Smooth muscle cell (in vitro differentiated cells): ENCODE data around the gene RAB3C. TPM values are rescaled to one million over a fixed set of nuclear protein-coding genes. Genes with fewer than 3 reads are reported as not detected.

Source experiments
- DNase-seq: peaks from one replicate; lab custom pipeline; 2025; ENCODE audit not compliant: unreplicated experiment; lab: John Stamatoyannopoulos, UW
- H2AFZ ChIP-seq: fragments of 200-600 bp; sonication (generic); 2 replicates; pipeline ENCODE4 v1.6.0; 2016; ENCODE audit warnings: antibody characterized with exemption, low read depth, mild to moderate bottlenecking
- H3F3A ChIP-seq: fragments of 200-600 bp; sonication (generic); 2 replicates; pipeline ENCODE4 v1.6.0; 2017; ENCODE audit warnings: antibody characterized with exemption, low read depth
- H3K27ac ChIP-seq: fragments of 200-600 bp; sonication (generic); 2 replicates; pipeline ENCODE4 v1.5.1; 2016; ENCODE audit warnings: low read depth, mild to moderate bottlenecking
- H3K27me3 ChIP-seq: fragments of 200-600 bp; sonication (generic); 2 replicates; pipeline ENCODE4 v1.6.1; 2016; ENCODE audit warnings: low read depth, mild to moderate bottlenecking
- H3K36me3 ChIP-seq: fragments of 200-600 bp; sonication (generic); 2 replicates; pipeline ENCODE4 v1.5.1; 2016; ENCODE audit warnings: low read depth
- H3K4me1 ChIP-seq: fragments of 200-600 bp; sonication (generic); 2 replicates; pipeline ENCODE4 v1.5.1; 2016; ENCODE audit warnings: low read depth
- H3K4me2 ChIP-seq: fragments of 200-600 bp; sonication (generic); 2 replicates; pipeline ENCODE4 v1.6.0; 2016; ENCODE audit warnings: mild to moderate bottlenecking
- H3K4me3 ChIP-seq: fragments of 200-600 bp; sonication (generic); 2 replicates; pipeline ENCODE4 v1.5.1; 2016; ENCODE audit warnings: mild to moderate bottlenecking
- H3K79me2 ChIP-seq: fragments of 200-600 bp; sonication (generic); 2 replicates; pipeline ENCODE4 v1.6.0; 2016; ENCODE audit warnings: low read depth, mild to moderate bottlenecking
- H3K9ac ChIP-seq: fragments of 200-600 bp; sonication (generic); 2 replicates; pipeline ENCODE4 v1.6.0; 2016; ENCODE audit warnings: low read depth
- H3K9me3 ChIP-seq: fragments of 200-600 bp; sonication (generic); replicated peaks from 2 replicates; pipeline ENCODE4 v1.5.1; 2016; ENCODE audit warnings: low read depth
- H4K20me1 ChIP-seq: fragments of 200-600 bp; sonication (generic); 2 replicates; pipeline ENCODE4 v1.6.0; 2016; ENCODE audit warnings: low read depth
- CTCF ChIP-seq: fragments of 200-600 bp; sonication (generic); IDR thresholded peaks from 2 replicates; pipeline ENCODE4 v1.5.1; 2017; ENCODE audit warnings: borderline replicate concordance, mild to moderate bottlenecking, antibody characterized with exemption; ENCODE audit not compliant: insufficient read depth, poor library complexity, severe bottlenecking
- WGBS: methylation state at CpG from one replicate; pipeline ENCODE4 v1.1.7; 2016; ENCODE audit warnings: low lambda C conversion rate; 5-methylcytosine and 5-hydroxymethylcytosine counted together
- polyA plus RNA-seq: library from polyadenylated mRNA; unstranded; fragments of >200 nt; fragmentation: Nextera tagmentation; extraction: Ambion mirVana; gene quantifications from 2 replicates; pipeline ENCODE4 v1.2.1, GENCODE V29; 2016
- total RNA-seq: library from RNA; depleted of rRNA; stranded (reverse); fragments of >200 nt; gene quantifications from 2 replicates; pipeline ENCODE4 v1.2.3, GENCODE V29; 2014

Gene RAB3C
- total and polyA plus RNA-seq, 2 experiments from 2014 or later = 0.10 to 1.1 TPM

GRCh38 chr5:58752104-58752503 lies 169.2 kb downstream of the RAB3C start:
- TF ChIP-seq CTCF = no peak
- Histone ChIP-seq H2AFZ (no peak overlapping the region), H3K9me3 (no peaks in the 10 kb centered on the region), H3K4me1 (no peaks in the 10 kb centered on the region), H3K9ac (no peak overlapping the region), H3K36me3 (no peaks in the 10 kb centered on the region), H4K20me1 (no peaks in the 10 kb centered on the region), H3K4me3 (no peak overlapping the region), H3K79me2 (no peaks in the 10 kb centered on the region), H3F3A (no peaks in the 10 kb centered on the region), H3K27me3 (no peaks in the 10 kb centered on the region), H3K4me2 (no peak overlapping the region), H3K27ac (no peak overlapping the region)
- DNase-seq = no peak
- 97% methylated on average over 1 of the region's 1 CpG for WGBS

GRCh38 chr5:58753446-58753845 lies 170.6 kb downstream of the RAB3C start:
- no peaks in the 10 kb centered on the region for H3K4me1 ChIP-seq
- H3K27me3 ChIP-seq = no peaks in the 10 kb centered on the region
- H3K4me2 ChIP-seq = no peak overlapping the region
- H3K27ac ChIP-seq = no peak overlapping the region
- H3K79me2 ChIP-seq = no peaks in the 10 kb centered on the region
- no peak overlapping the region for H2AFZ ChIP-seq
- no peaks in the 10 kb centered on the region for H3F3A ChIP-seq
- H3K4me3 ChIP-seq = no peak overlapping the region
- H3K9me3 ChIP-seq = no peaks in the 10 kb centered on the region
- H4K20me1 ChIP-seq = no peaks in the 10 kb centered on the region
- no peak for DNase-seq
- no peak for TF ChIP-seq CTCF
- no peaks in the 10 kb centered on the region for H3K36me3 ChIP-seq
- no peak overlapping the region for H3K9ac ChIP-seq
- WGBS = 94% methylated on average over 5 of the region's 5 CpGs

- Histone ChIP-seq H3K36me3 (no peaks in the 10 kb centered on the region), H3K4me3 (no peak overlapping the region), H3F3A (no peaks in the 10 kb centered on the region), H3K79me2 (no peaks in the 10 kb centered on the region), H3K9me3 (no peaks in the 10 kb centered on the region), H3K4me2 (no peak overlapping the region), H3K27me3 (no peaks in the 10 kb centered on the region), H3K27ac (no peak overlapping the region), H3K9ac (no peak overlapping the region), H4K20me1 (no peaks in the 10 kb centered on the region), H3K4me1 (no peaks in the 10 kb centered on the region), H2AFZ (no peak overlapping the region)
- 94% methylated on average over 6 of the region's 6 CpGs for WGBS
- TF ChIP-seq CTCF = no peak
- no peak for DNase-seq
These were observed 171.4 kb downstream of the RAB3C start for GRCh38 chr5:58754250-58754649.

- H3K9me3 ChIP-seq = no peaks in the 10 kb centered on the region
- H3F3A ChIP-seq = no peaks in the 10 kb centered on the region
- H3K9ac ChIP-seq = no peak overlapping the region
- H3K79me2 ChIP-seq = no peaks in the 10 kb centered on the region
- no peak overlapping the region for H3K4me3 ChIP-seq
- no peak for DNase-seq
- H3K4me1 ChIP-seq = no peaks in the 10 kb centered on the region
- H3K4me2 ChIP-seq = no peak overlapping the region
- H3K27ac ChIP-seq = no peak overlapping the region
- no peaks in the 10 kb centered on the region for H3K36me3 ChIP-seq
- no peaks in the 10 kb centered on the region for H4K20me1 ChIP-seq
- no peaks in the 10 kb centered on the region for H3K27me3 ChIP-seq
- 89% methylated on average over 3 of the region's 3 CpGs for whole genome bisulfite sequencing
- TF ChIP-seq CTCF = no peak
- no peak overlapping the region for H2AFZ ChIP-seq
These were observed 172.5 kb downstream of the RAB3C start for GRCh38 chr5:58755397-58755796.
